HCT116 (cell line): Measurements from ENCODE around the gene WDPCP. TPM values are rescaled to one million over a fixed set of nuclear protein-coding genes. Genes with fewer than 3 reads are reported as not detected.

Experiments
- ATAC-seq: fragments of 200-7000 bp; cut with Tn5 transposase; 2 replicates; pipeline ENCODE4 v1.9.1; 2020; ENCODE audit warnings: mild to moderate bottlenecking, moderate library complexity
- BruUV-seq: library from RNA; stranded (reverse); fragments of 400-500 nt; replicated peaks from 2 replicates; lab custom pipeline; 2021; lab: Mats Ljungman, UMichigan
- CTCF ChIA-PET: fragments of 300-600 bp; sonication (Branson Sonifier 250); formaldehyde crosslinking; loops from one replicate; lab custom pipeline; 2021; ENCODE audit warnings: antibody characterized with exemption; lab: Charles Lee
- POLR2A ChIA-PET: fragments of 300-600, 350-600 bp; sonication (Branson Sonifier 250); formaldehyde crosslinking; loops from one replicate; lab custom pipeline; 2021; ENCODE audit warnings: antibody characterized with exemption; lab: Charles Lee
- RAD21 ChIA-PET, 2 experiments: fragments of 300-600 bp; sonication (Branson Sonifier 250); formaldehyde crosslinking; loops; one replicate each; lab custom pipeline; 2023; ENCODE audit warnings: low total read pairs in 2 of 2; ENCODE audit not compliant: uncharacterized antibody in 2 of 2, unreplicated experiment in 2 of 2, low non-redundant PET in 1 of 2; lab: Charles Lee
- DNase-seq: peaks from one replicate; pipeline ENCODE4 v3.0.0-alpha.2; 2010; ENCODE audit warnings: low read depth, low spot score
- H2AFZ ChIP-seq: fragments of 200-600 bp; shearing (Covaris generic), sonication (generic); 2 replicates; pipeline ENCODE4 v1.6.1; 2017; ENCODE audit warnings: low read depth, mixed run types, mixed read lengths, antibody characterized with exemption, low read length; ENCODE audit not compliant: poor library complexity, severe bottlenecking
- H3K27ac ChIP-seq: 2 replicates; pipeline ENCODE4 v1.5.1; 2012; ENCODE audit warnings: low read depth, low read length
- H3K27me3 ChIP-seq: fragments of 200-600 bp; sonication (generic); 2 replicates; pipeline ENCODE4 v1.6.1; 2016; ENCODE audit warnings: mixed run types, low read length, mixed read lengths; ENCODE audit not compliant: insufficient read depth
- H3K36me3 ChIP-seq, 2 experiments: fragments of 200-500 bp in 1 of 2; fragments of 200-600 bp in 1 of 2; sonication (Bioruptor generic) in 1 of 2; sonication (generic) in 1 of 2; 2 replicates each; pipeline versions ENCODE4 v1.5.1 to v1.6.1; 2014 to 2016; ENCODE audit warnings: low read length in 2 of 2, inconsistent platforms in 1 of 2, mixed read lengths in 1 of 2, mixed run types in 1 of 2; ENCODE audit not compliant: insufficient read depth in 2 of 2, control insufficient read depth in 1 of 2
- H3K4me1 ChIP-seq, 2 experiments: fragments of 200-600 bp in 1 of 2; sonication (generic) in 1 of 2; 2 replicates each; pipeline versions ENCODE4 v1.5.1 to v1.6.1; 2012 to 2017; ENCODE audit warnings: low read length in 2 of 2, inconsistent platforms in 1 of 2, mild to moderate bottlenecking in 1 of 2, mixed read lengths in 1 of 2, mixed run types in 1 of 2, moderate library complexity in 1 of 2; ENCODE audit not compliant: insufficient read depth in 2 of 2, control insufficient read depth in 1 of 2
- H3K4me2 ChIP-seq: fragments of 200-600 bp; sonication (generic); 2 replicates; pipeline ENCODE4 v1.6.1; 2017; ENCODE audit warnings: mixed run types, low read length, mixed read lengths
- H3K4me3 ChIP-seq, 2 experiments: fragments of 200-600 bp in 1 of 2; sonication (generic) in 1 of 2; replicated peaks in 1 of 2; 2 replicates each; pipeline ENCODE4 v1.5.1; 2011 to 2016; ENCODE audit warnings: low read length in 2 of 2, control low read depth in 1 of 2, low read depth in 1 of 2, mild to moderate bottlenecking in 1 of 2, mixed read lengths in 1 of 2, mixed run types in 1 of 2
- H3K79me2 ChIP-seq: fragments of 200-600 bp; sonication (generic); 2 replicates; pipeline ENCODE4 v1.6.1; 2017; ENCODE audit warnings: mild to moderate bottlenecking, mixed run types, low read length, moderate library complexity, mixed read lengths; ENCODE audit not compliant: insufficient read depth
- H3K9ac ChIP-seq: fragments of 200-600 bp; sonication (generic); 2 replicates; pipeline ENCODE4 v1.6.1; 2016; ENCODE audit warnings: low read length, mixed read lengths
- H3K9me2 ChIP-seq: fragments of 200-600 bp; sonication (generic), shearing (Covaris generic); 2 replicates; pipeline ENCODE4 v1.6.1; 2017; ENCODE audit warnings: mixed run types, mild to moderate bottlenecking, moderate library complexity; ENCODE audit not compliant: insufficient read depth
- H3K9me3 ChIP-seq, 2 experiments: fragments of 200-500 bp in 1 of 2; fragments of 200-600 bp in 1 of 2; sonication (Bioruptor generic) in 1 of 2; sonication (generic) in 1 of 2; 2 replicates each; pipeline ENCODE4 v1.6.1; 2014 to 2017; ENCODE audit warnings: low read length in 2 of 2, mixed read lengths in 2 of 2, inconsistent platforms in 1 of 2, low read depth in 1 of 2, mild to moderate bottlenecking in 1 of 2, mixed run types in 1 of 2, moderate library complexity in 1 of 2; ENCODE audit not compliant: control insufficient read depth in 1 of 2, insufficient read depth in 1 of 2
- H4K20me1 ChIP-seq: fragments of 200-600 bp; sonication (generic), shearing (Covaris generic); 2 replicates; pipeline ENCODE4 v1.6.1; 2017; ENCODE audit warnings: mixed run types, mild to moderate bottlenecking, moderate library complexity; ENCODE audit not compliant: insufficient read depth
- CBX3 ChIP-seq: IDR thresholded peaks from 2 replicates; pipeline ENCODE4 v1.6.1; 2012; ENCODE audit warnings: low read depth
- CEBPB ChIP-seq: IDR thresholded peaks from 2 replicates; pipeline ENCODE4 v1.6.1; 2012; ENCODE audit warnings: low read depth
- EGR1 ChIP-seq: IDR thresholded peaks from 2 replicates; pipeline ENCODE4 v1.6.1; 2012; ENCODE audit warnings: low read depth
- EZH2 ChIP-seq: fragments of 200-600 bp; sonication (generic); IDR thresholded peaks from 2 replicates; pipeline ENCODE4 v1.6.1; 2017; ENCODE audit warnings: antibody characterized with exemption, mixed run types
- EZH2phosphoT487 ChIP-seq: fragments of 200-600 bp; IDR thresholded peaks from 2 replicates; pipeline ENCODE4 v1.6.1; 2018; ENCODE audit warnings: antibody characterized with exemption, borderline replicate concordance
- FOSL1 ChIP-seq: IDR thresholded peaks from 2 replicates; pipeline ENCODE4 v1.6.1; 2012; ENCODE audit warnings: low read depth
- JUND ChIP-seq: IDR thresholded peaks from 2 replicates; pipeline ENCODE4 v1.6.1; 2012
- MAX ChIP-seq: IDR thresholded peaks from 2 replicates; pipeline ENCODE4 v1.6.1; 2012
- POLR2A ChIP-seq: IDR thresholded peaks from 2 replicates; pipeline ENCODE4 v1.7.0; 2011; ENCODE audit warnings: borderline replicate concordance; ENCODE audit not compliant: insufficient read depth, insufficient read length; ENCODE audit errors: extremely low read depth
- SIN3A ChIP-seq: IDR thresholded peaks from 2 replicates; pipeline ENCODE4 v1.6.1; 2012; ENCODE audit warnings: low read depth
- SP1 ChIP-seq: IDR thresholded peaks from 2 replicates; pipeline ENCODE4 v1.6.1; 2012; ENCODE audit warnings: low read depth
- SRF ChIP-seq: IDR thresholded peaks from 2 replicates; pipeline ENCODE4 v1.6.1; 2012; ENCODE audit warnings: low read depth
- TCF7L2 ChIP-seq: IDR thresholded peaks from 2 replicates; pipeline ENCODE4 v1.7.0; 2011; ENCODE audit warnings: borderline replicate concordance, inconsistent platforms; ENCODE audit not compliant: insufficient read depth, insufficient read length; ENCODE audit errors: extremely low read depth
- intact Hi-C: fragments of 100-400 bp; cut with micrococcal nuclease; formaldehyde crosslinking; loops from 2 replicates; pipeline ENCODE4 v1.10.0; 2022
- total RNA-seq: library from RNA; stranded (reverse); gene quantifications from one replicate; pipeline ENCODE4 v1.2.1, GENCODE V29; 2021; ENCODE audit not compliant: unreplicated experiment
- TF ChIP-seq, protein P1 (sequence below): IDR thresholded peaks from 2 replicates; pipeline ENCODE4 v1.6.1; 2011; ENCODE audit warnings: mild to moderate bottlenecking, low read length, moderate library complexity; ENCODE audit not compliant: insufficient replicate concordance; ENCODE audit errors: extremely low read depth

Gene WDPCP
- total RNA-seq, 1 experiment from 2014 or later, result 4.1 TPM

DNA sequence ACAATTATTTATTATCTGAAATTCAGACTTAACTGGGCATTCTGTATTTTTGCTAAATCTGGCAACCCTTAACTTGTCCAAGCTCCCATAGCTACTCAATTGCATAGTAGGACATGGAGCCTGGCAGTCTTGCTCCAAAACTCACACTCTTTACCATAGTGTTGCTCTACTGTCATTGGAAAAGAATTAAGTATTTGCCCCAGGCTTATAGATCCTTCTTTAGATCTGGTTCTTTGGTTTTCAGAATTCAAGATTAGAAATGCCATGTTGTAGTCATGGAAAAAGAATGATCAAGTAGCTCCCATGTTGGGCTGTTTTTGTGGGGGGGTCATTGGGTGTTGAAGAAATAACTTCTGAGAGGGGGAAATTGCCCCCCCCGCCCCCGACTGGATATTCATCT is 240.9 kb downstream of the WDPCP start:
- H3K4me1 ChIP-seq, result no peaks in the 10 kb centered on the region
- H3K27ac ChIP-seq, result no peak overlapping the region
- POLR2A ChIA-PET, result no interaction called here
- intact Hi-C loops, result no loop called here
- CTCF ChIA-PET, result no interaction called here
- no peaks in the 10 kb centered on the region for H3K9me2 ChIP-seq
- H3K27me3 ChIP-seq, result no peaks in the 10 kb centered on the region
- H3K79me2 ChIP-seq, result no peaks in the 10 kb centered on the region
- RAD21 ChIA-PET, result no interaction called here
- H2AFZ ChIP-seq, result no peak overlapping the region
- TF ChIP-seq CBX3 (no peak), CEBPB (no peak), FOSL1 (no peak), EZH2 (no peak), SIN3A (no peak), EZH2phosphoT487 (no peak), SRF (no peak), EGR1 (no peak), POLR2A (no peak), TCF7L2 (no peak), SP1 (no peak), MAX (no peak), JUND (no peak)
- TF ChIP-seq, protein P1, sequence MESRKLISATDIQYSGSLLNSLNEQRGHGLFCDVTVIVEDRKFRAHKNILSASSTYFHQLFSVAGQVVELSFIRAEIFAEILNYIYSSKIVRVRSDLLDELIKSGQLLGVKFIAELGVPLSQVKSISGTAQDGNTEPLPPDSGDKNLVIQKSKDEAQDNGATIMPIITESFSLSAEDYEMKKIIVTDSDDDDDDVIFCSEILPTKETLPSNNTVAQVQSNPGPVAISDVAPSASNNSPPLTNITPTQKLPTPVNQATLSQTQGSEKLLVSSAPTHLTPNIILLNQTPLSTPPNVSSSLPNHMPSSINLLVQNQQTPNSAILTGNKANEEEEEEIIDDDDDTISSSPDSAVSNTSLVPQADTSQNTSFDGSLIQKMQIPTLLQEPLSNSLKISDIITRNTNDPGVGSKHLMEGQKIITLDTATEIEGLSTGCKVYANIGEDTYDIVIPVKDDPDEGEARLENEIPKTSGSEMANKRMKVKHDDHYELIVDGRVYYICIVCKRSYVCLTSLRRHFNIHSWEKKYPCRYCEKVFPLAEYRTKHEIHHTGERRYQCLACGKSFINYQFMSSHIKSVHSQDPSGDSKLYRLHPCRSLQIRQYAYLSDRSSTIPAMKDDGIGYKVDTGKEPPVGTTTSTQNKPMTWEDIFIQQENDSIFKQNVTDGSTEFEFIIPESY, result no peak
- no peaks in the 10 kb centered on the region for H4K20me1 ChIP-seq
- DNase-seq (no peak), ATAC-seq (no peak)
- no peak overlapping the region for H3K9ac ChIP-seq
- no peaks in the 10 kb centered on the region for H3K36me3 ChIP-seq
- BruUV-seq, result no TSS peak
- no peak overlapping the region for H3K4me3 ChIP-seq
- H3K4me2 ChIP-seq, result no peak overlapping the region
- H3K9me3 ChIP-seq, result no peaks in the 10 kb centered on the region; a peak in 1 of 4 replicates
